Activated gamma-delta T cell treated with Interleukin-2 at 50 U/mL for 16 hours (primary cell): ENCODE results near the gene IDI2.
"Not testable (repeated sequence)": the region's sequence is repeated elsewhere in the genome, so short reads cannot be mapped to it uniquely, and the experiment has no call there.

Experiments
- DNase-seq: peaks from one replicate; pipeline ENCODE4 v3.0.0-alpha.2; 2020

IDI2 gene

GRCh38 chr10:1025683-1026082 lies at the start of gene IDI2:
TSS of gene IDI2 (minus strand) at chr10:1025859. CDS start at chr10:1024723, 1,136 bp downstream.
- no peak for DNase-seq

GRCh38 chr10:1074748-1075308 lies 49.2 kb upstream of the IDI2 start:
- no peak for DNase-seq

DNA sequence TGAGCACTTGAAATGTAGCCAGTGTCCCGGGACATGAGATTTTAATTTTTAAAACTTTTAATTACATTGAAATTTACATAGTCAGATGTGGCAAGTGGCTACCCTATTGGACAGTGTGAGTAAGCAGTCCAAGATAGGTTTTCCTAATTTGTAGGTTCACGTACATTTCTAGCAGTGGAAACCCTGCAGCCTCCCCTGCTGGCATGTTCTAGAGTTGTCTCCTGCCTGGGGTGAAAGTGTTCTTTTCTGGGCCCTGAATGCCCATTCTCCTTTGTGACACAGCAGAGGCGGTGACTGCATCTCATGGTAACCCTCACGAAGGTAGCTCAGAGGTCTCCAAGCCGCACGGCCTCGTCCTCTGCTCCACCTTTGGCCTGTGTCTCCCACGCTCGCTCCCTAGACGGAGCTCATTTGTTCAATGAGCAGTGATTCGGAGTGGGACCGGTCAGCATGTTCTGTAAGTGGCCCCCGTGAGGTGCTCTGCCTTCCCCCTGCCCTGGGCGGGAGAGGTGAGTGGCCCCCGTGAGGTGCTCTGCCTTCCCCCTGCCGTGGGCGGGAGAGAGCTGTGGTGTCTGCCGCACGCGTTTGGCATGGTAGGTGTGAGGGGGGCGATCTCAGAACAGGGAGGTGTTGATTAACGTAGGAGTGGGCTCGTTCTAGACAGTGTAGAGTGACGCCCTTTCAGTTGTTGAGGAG lies 48.5 kb upstream of the IDI2 start:
- no peak for DNase-seq

DNA sequence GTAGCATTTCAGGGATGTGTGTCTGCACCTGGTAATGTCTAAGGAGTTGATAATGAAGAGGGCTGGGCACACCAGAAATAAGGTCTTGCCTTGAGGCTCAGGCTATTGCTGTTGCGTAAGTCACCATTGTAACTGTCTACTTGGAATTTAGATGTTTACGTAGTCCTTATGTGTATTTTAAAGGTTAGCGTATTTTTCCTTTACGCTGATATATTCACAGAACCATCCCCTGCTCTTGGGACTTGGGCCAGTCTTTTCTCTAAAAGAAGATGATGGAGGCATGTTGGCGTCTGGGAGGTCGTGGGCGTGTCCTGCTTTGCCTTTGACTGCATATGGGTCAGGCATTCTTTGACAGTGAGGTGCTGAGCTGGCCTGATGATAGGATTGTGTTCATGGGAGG lies 45.3 kb upstream of the IDI2 start:
- DNase-seq = no peak

- no peak for DNase-seq
Observed at GRCh38 chr10:1068380-1069361, 43.0 kb upstream of the IDI2 start.

- DNase-seq = not testable (repeated sequence)
Observed at GRCh38 chr10:1066734-1067133, 41.1 kb upstream of the IDI2 start.

DNA sequence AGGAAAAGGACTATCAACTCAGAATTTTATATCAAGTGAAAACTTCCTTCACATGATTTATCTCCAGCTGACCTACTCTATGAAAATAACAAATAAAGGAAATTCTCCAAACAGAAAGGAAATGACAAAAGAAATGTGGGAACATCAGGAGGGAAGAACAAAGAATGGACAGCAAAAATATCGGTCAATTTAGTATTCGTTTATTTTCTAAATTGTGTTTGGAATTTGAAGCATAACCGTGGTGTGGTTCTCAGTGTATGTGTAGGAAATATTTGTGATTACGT lies 39.2 kb upstream of the IDI2 start:
- no peak for DNase-seq

DNA sequence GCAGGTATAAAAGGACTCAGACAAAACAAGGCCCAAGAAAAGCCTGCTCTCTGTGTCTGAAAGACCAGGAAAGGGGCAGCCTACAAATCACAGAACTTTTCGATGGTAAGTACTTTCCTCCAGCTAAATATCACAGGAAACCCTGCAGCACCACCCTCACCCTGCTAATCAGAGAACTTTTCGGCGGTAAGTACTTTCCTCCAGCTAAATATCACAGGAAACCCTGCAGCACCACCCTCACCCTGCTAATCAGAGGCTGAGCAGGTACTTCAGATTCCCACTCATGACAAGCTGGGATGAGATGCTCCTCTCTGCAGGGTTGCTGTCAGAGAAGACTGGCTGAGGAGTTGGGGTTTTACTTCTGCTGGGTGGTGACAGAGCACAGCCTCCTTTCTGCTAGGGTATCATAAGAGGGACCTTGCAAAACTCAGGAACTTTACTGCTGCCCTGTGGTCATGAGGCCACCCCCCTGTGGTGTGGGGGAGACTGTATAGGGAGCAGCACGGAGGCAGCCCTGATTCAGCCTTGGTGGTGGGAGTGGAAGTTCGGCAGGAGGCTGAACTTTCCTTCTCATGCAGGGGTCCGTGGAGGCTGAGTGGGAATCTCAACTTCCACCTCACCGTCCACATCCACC lies 37.7 kb upstream of the IDI2 start:
- peak; percentile 42 for DNase-seq

- no peak for DNase-seq
Observed at GRCh38 chr10:1061930-1062774, 36.5 kb upstream of the IDI2 start.

GRCh38 chr10:1059902-1060301 lies 34.2 kb upstream of the IDI2 start:
- no peak for DNase-seq

DNA sequence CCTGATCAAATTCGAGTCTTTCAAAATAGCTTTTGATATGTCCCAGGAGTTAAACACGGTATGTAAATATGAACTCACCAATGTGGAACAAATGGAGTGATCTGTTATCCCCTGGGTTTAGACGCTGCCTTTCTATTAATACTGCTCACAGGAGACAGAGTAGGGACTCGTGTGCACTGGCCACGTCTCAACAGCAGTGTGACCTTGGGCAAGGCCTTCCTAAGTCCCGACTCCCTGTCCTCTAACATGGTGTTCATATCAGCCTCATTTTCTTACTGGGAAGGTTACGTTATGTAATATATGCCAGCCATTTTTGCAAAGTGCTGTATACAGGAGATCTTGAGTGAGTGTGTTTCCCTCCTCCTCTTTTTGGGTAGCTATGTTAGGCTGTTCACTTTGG lies 32.4 kb upstream of the IDI2 start:
- no peak for DNase-seq

DNA sequence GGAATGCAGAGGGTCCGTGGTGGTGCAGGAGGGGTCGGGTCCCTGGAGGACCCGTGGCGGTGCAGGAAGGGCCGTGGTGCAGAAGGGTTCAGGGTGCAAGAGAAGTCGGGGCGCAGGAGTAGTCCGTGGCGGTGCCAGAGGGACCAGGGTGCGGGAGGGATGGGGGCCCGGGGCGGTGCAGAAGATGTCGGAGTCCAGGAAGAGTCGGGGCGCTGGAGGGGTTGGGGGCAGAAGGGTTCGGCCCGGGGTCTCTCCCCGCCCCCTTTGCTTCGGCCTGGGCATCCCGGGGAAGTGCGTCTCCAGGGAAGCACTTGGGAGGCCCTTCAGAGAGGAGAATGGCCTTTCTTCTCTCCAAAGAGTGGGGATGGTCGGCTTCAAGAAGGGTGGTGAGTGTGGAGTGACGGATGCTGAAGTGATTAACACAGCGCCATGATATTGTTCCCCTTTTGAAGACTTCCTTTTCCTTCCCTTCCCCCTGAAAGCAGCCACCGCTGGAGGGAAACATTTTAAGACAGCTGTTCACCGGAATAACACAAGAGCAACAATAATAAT lies 31.5 kb upstream of the IDI2 start:
- DNase-seq = no peak

- peak; percentile 90 for DNase-seq
Observed at GRCh38 chr10:1056326-1057105, 30.9 kb upstream of the IDI2 start, which contains the start of gene WDR37. TSS of gene WDR37 (plus strand) at chr10:1056385. CDS start at chr10:1072156, 15,771 bp downstream.

DNA sequence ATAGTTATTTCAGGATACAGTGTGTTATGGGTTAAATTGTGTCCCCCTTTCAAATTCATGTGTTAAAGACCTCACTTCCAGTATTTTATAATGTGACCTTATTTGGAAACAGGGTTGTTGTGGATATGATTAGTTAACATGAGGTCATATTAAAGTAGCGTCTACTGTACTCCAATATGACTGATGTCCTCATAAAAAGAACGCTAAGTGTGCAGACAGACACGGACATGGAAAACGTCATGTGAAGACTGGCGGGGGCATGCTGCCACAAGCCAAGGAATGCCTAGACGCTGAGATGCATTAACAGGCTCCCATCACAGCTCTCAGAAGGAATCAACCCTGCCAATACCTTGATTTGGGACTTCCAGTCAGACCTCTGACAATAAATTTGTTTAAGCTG lies 29.0 kb upstream of the IDI2 start:
- no peak for DNase-seq

- peak; percentile 36 for DNase-seq
Observed at GRCh38 chr10:1050554-1050953, 24.9 kb upstream of the IDI2 start.

DNA sequence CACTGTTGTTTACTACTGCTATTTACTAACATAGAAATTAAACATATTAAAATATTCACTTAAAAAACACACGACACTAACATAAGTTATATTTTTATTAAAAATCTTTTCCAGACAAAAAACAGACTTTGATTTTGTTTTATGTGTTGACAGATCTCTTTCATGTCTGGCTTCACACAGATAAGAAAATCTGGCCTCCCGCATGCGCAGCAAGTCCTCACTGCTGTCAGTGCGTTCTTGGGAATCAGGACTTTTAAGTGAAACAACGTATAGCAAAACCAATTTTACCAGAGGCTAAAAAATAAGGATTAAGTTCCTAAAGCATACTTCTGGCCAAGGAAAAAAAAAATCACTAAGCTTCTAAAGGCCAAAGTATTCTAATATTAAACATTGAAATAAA lies 24.5 kb upstream of the IDI2 start:
- DNase-seq = no peak

GRCh38 chr10:1049425-1049958 lies 23.8 kb upstream of the IDI2 start:
- no peak for DNase-seq

DNA sequence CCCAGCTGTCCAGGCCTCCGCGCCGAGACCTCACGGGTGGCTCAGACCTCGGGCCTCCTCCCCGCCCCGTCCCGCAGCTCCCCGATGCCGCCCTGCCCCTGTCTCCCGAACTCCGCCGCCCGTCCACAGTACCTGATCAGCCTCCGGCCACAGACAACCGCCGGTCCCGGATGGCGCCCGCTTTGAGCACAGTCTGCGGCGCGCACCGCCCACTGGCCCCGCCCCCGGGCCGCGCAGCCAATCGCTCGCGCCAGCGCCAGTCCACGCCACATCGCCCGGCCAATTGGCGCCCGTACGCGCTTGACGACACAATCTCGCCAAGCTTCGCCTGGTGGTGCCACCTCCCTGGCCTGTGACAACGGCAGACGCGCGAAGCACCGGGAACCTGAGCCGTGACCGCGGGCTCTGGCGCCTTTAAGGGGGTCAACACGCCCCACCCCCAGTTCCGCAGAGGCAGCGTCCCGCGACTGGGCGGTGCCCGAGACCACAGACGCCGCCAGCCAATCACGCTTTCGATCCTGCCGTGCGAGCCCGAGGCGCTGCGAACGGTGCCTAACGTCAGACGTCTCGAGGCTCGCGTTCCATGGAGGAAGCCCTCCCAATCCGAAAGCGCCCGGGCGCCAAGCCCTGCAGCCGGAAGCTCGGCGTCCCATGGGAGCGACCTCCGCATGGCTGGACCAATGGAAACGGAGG lies 23.2 kb upstream of the IDI2 start, which contains the start of gene IDI1:
Gene IDI1, minus strand, starts transcription at position 388 of the 693 bp plus-strand sequence. Its CDS starts 116 bp downstream, at position 272.
- DNase-seq = peak; percentile 95

DNA sequence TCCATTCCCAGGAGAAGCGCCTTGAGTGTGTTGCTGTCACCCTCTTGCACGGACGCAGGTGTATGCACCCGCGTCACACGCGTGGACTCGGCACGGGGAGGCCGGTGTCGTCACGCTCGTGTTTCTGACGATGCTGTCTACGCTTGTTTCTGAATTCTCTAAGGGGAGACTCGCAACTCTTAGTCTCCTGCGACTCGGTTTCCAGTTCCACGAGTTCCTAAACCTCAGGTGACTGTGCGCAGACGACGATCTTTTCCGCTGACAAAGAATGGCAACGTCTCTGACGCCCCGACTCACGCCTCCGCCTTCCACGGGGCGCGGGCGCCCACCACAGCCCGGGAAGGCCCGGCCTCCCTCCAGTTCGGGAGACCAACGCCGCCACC lies 22.7 kb upstream of the IDI2 start:
- no peak for DNase-seq

DNA sequence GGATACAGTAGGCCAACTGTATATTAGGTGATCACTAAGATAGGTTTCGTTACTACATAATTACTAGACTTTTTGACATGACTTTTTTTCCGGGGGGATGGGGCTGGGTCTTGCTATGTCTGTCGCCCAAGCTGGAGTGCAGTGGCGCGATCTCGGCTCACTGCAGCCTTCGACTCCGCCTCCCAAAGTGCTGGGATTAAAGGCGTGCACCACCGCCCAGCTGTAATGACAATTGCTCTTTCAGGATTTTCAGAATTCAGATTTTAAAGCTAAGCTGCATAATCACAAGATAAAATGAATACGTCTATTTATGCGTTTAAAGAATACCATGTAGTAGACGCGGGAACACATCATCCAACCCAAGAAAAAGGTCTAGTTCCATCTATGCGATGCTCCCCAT lies 22.3 kb upstream of the IDI2 start:
- no peak for DNase-seq
